ENCODE results near the gene JMJD7.

DNA sequence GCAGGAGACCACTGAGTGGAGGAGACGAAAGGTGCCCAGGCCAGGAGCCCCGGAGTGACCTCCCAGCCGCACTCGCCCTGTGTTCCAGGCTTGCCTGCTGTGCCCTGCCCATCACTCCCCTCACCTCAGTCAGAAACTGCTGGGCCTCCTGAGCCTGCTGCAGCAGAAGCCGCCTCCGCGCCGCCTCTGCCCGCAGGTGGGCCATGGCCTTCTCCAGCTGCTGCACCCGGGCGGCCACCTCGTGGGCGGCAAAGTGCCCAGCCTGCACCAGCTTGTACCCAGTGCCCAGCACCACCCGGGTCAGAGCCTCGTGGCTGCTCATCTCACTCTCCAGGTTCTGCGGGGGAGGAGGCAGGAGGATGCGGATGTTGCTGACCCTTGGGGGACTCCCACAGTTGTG, 28.4 kb downstream of the JMJD7 start:
- TF ChIP-seq, protein P1, sequence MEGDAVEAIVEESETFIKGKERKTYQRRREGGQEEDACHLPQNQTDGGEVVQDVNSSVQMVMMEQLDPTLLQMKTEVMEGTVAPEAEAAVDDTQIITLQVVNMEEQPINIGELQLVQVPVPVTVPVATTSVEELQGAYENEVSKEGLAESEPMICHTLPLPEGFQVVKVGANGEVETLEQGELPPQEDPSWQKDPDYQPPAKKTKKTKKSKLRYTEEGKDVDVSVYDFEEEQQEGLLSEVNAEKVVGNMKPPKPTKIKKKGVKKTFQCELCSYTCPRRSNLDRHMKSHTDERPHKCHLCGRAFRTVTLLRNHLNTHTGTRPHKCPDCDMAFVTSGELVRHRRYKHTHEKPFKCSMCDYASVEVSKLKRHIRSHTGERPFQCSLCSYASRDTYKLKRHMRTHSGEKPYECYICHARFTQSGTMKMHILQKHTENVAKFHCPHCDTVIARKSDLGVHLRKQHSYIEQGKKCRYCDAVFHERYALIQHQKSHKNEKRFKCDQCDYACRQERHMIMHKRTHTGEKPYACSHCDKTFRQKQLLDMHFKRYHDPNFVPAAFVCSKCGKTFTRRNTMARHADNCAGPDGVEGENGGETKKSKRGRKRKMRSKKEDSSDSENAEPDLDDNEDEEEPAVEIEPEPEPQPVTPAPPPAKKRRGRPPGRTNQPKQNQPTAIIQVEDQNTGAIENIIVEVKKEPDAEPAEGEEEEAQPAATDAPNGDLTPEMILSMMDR (IDR thresholded peaks at IDR 0.05): no peak
- TF ChIP-seq POLR2A (IDR thresholded peaks at IDR 0.05): no peak
